HG03066 (cell line): ENCODE data around the gene ZBTB20.

Source experiments
- ATAC-seq: cut with Tn5 transposase; IDR thresholded peaks from one replicate; pipeline ENCODE4 v1.9.1; 2021; ENCODE audit warnings: low read depth; ENCODE audit not compliant: unreplicated experiment

The ZBTB20 gene

GRCh38 chr3:114615523-114616085 is 531.5 kb downstream of the ZBTB20 start:
- no peak for ATAC-seq

GRCh38 chr3:114609973-114610630 is 537.0 kb downstream of the ZBTB20 start:
- ATAC-seq, result no peak

- ATAC-seq, result no peak
These were observed 538.8 kb downstream of the ZBTB20 start for GRCh38 chr3:114608293-114608692.

GRCh38 chr3:114606336-114606735 is 540.8 kb downstream of the ZBTB20 start:
- ATAC-seq, result no peak

GRCh38 chr3:114600571-114600970 is 546.5 kb downstream of the ZBTB20 start:
- ATAC-seq, result no peak

- no peak for ATAC-seq
These were observed 549.2 kb downstream of the ZBTB20 start for GRCh38 chr3:114597871-114598270.

- ATAC-seq, result no peak
These were observed 550.1 kb downstream of the ZBTB20 start for GRCh38 chr3:114597012-114597411.

- ATAC-seq, result no peak
These were observed 550.9 kb downstream of the ZBTB20 start for GRCh38 chr3:114596147-114596546.

GRCh38 chr3:114595522-114596028 is 551.5 kb downstream of the ZBTB20 start:
- ATAC-seq, result no peak

- no peak for ATAC-seq
These were observed 556.6 kb downstream of the ZBTB20 start for GRCh38 chr3:114590309-114591047.

GRCh38 chr3:114587986-114588385 is 559.1 kb downstream of the ZBTB20 start:
- no peak for ATAC-seq

GRCh38 chr3:114586119-114586518 is 561.0 kb downstream of the ZBTB20 start:
- no peak for ATAC-seq

GRCh38 chr3:114585687-114586086 is 561.4 kb downstream of the ZBTB20 start:
- ATAC-seq, result no peak

GRCh38 chr3:114584734-114585371 is 562.2 kb downstream of the ZBTB20 start:
- ATAC-seq, result no peak

GRCh38 chr3:114582929-114583328 is 564.2 kb downstream of the ZBTB20 start:
- ATAC-seq, result peak; percentile 90

GRCh38 chr3:114572364-114573062 is 574.6 kb downstream of the ZBTB20 start:
- no peak for ATAC-seq

GRCh38 chr3:114571363-114571762 is 575.7 kb downstream of the ZBTB20 start:
- ATAC-seq, result no peak

GRCh38 chr3:114569186-114569585 is 577.9 kb downstream of the ZBTB20 start:
- no peak for ATAC-seq

GRCh38 chr3:114567771-114568170 is 579.3 kb downstream of the ZBTB20 start:
- ATAC-seq, result no peak

- no peak for ATAC-seq
These were observed 580.3 kb downstream of the ZBTB20 start for GRCh38 chr3:114566767-114567166.
